Neural cell (in vitro differentiated cells): Measurements from ENCODE around the gene STRIP1.

Experiments
- CTCF ChIP-seq: fragments of 450-650 bp; IDR thresholded peaks from 2 replicates; pipeline ENCODE4 v1.5.1; 2014; ENCODE audit warnings: antibody characterized with exemption, mild to moderate bottlenecking, moderate library complexity; ENCODE audit not compliant: poor library complexity, severe bottlenecking
- EP300 ChIP-seq: fragments of 450-650 bp; conservative IDR thresholded peaks from 2 replicates; pipeline ENCODE4 v1.6.1; 2014; ENCODE audit warnings: antibody characterized with exemption, mild to moderate bottlenecking, moderate library complexity; ENCODE audit not compliant: poor library complexity, severe bottlenecking
- EZH2 ChIP-seq: fragments of 200-600, 300-800 bp; shearing (Covaris generic), sonication (generic); IDR thresholded peaks from 2 replicates; pipeline ENCODE4 v1.6.1; 2014; ENCODE audit warnings: antibody characterized with exemption, low read length, borderline replicate concordance, mild to moderate bottlenecking; ENCODE audit not compliant: insufficient read depth, poor library complexity, severe bottlenecking
- MXI1 ChIP-seq: fragments of 450-650 bp; conservative IDR thresholded peaks from 2 replicates; pipeline ENCODE4 v1.6.1; 2014; ENCODE audit warnings: antibody characterized with exemption, mild to moderate bottlenecking; ENCODE audit not compliant: poor library complexity, severe bottlenecking
- POLR2AphosphoS5 ChIP-seq: IDR thresholded peaks from 2 replicates; pipeline ENCODE4 v1.6.1; 2012
- RAD21 ChIP-seq: fragments of 450-650 bp; conservative IDR thresholded peaks from 2 replicates; pipeline ENCODE4 v1.6.1; 2014; ENCODE audit warnings: antibody characterized with exemption, mild to moderate bottlenecking, moderate library complexity
- REST ChIP-seq: IDR thresholded peaks from 2 replicates; pipeline ENCODE4 v1.6.1; 2012; ENCODE audit warnings: borderline replicate concordance
- SMC3 ChIP-seq: fragments of 450-650 bp; conservative IDR thresholded peaks from 2 replicates; pipeline ENCODE4 v1.6.1; 2014; ENCODE audit warnings: antibody characterized with exemption, mild to moderate bottlenecking, moderate library complexity; ENCODE audit not compliant: poor library complexity

- no peak for TF ChIP-seq CTCF
- TF ChIP-seq EP300 = no peak
- no peak for TF ChIP-seq REST
- TF ChIP-seq EZH2 = no peak
- no peak for TF ChIP-seq POLR2AphosphoS5
- no peak for TF ChIP-seq RAD21
- TF ChIP-seq SMC3 = no peak
- no peak for TF ChIP-seq MXI1
Observed at GRCh38 chr1:110017792-110018191, 16.6 kb upstream of the STRIP1 start.
